Measurements from ENCODE around the gene YKT6.

Gene YKT6

GRCh38 chr7:44189286-44189992 lies 11.3 kb upstream of the YKT6 start, which contains the start of gene GCK:
GCK (minus strand) TSS chr7:44189439; CDS start chr7:44188953, 486 bp downstream.
- H3K27ac ChIP-seq (ENCODE audit: low read length), result no peak within 1 kb of the TSS
- no peaks in the 10 kb centered on the region for H3K9me3 ChIP-seq (ENCODE audit: insufficient read depth, low read length, severe bottlenecking)
- H3K4me2 ChIP-seq (ENCODE audit: insufficient read depth, low read length), result no peak within 1 kb of the TSS
- H3K4me3 ChIP-seq (ENCODE audit: low read depth in 1 of 2, low read length in 2 of 2), result no peak within 1 kb of the TSS
- H3K79me2 ChIP-seq (ENCODE audit: insufficient read depth, low read length), result no peaks in the 10 kb centered on the region
- H3K4me1 ChIP-seq (ENCODE audit: insufficient read depth, low read length), result no peaks in the 10 kb centered on the region
- DNase-seq (no peak), ATAC-seq (ENCODE audit: insufficient read depth, low read depth) (no peak)
- H2AFZ ChIP-seq (ENCODE audit: low read depth, low read length), result no peak within 1 kb of the TSS
- H4K20me1 ChIP-seq (ENCODE audit: insufficient read depth, low read length), result no peaks in the 10 kb centered on the region; the same call in 1 of the 2 replicates
- H3K36me3 ChIP-seq (ENCODE audit: insufficient read depth, low read length), result no peaks in the 10 kb centered on the region
- H3K27me3 ChIP-seq (ENCODE audit: insufficient read depth, low read length, poor library complexity), result no peaks in the 10 kb centered on the region
- TF ChIP-seq EZH2 (IDR thresholded peaks at IDR 0.05; ENCODE audit: borderline replicate concordance, low read depth, low read length, severe bottlenecking), result no peak
- H3K9ac ChIP-seq (ENCODE audit: low read depth, low read length), result no peak within 1 kb of the TSS

- Histone ChIP-seq H2AFZ (ENCODE audit: low read depth, low read length) (no peak overlapping the region), H3K79me2 (ENCODE audit: insufficient read depth, low read length) (no peaks in the 10 kb centered on the region), H3K36me3 (ENCODE audit: insufficient read depth, low read length) (no peaks in the 10 kb centered on the region), H3K9me3 (ENCODE audit: insufficient read depth, low read length, severe bottlenecking) (no peaks in the 10 kb centered on the region), H3K4me1 (ENCODE audit: insufficient read depth, low read length) (no peaks in the 10 kb centered on the region), H3K27ac (ENCODE audit: low read length) (no peak overlapping the region), H3K9ac (ENCODE audit: low read depth, low read length) (no peak overlapping the region), H3K4me3 (ENCODE audit: low read depth in 1 of 2, low read length in 2 of 2) (no peak overlapping the region), H3K27me3 (ENCODE audit: insufficient read depth, low read length, poor library complexity) (no peaks in the 10 kb centered on the region), H3K4me2 (ENCODE audit: insufficient read depth, low read length) (no peak overlapping the region), H4K20me1 (ENCODE audit: insufficient read depth, low read length) (no peaks in the 10 kb centered on the region; the same call in 1 of the 2 replicates)
- TF ChIP-seq CTCF (IDR thresholded peaks at IDR 0.05; ENCODE audit: borderline replicate concordance, extremely low read depth, low read length, poor library complexity, severe bottlenecking) (no peak), EZH2 (IDR thresholded peaks at IDR 0.05; ENCODE audit: borderline replicate concordance, low read depth, low read length, severe bottlenecking) (no peak)
- ATAC-seq (ENCODE audit: insufficient read depth, low read depth) (no peak), DNase-seq (no peak)
Measured at GRCh38 chr7:44189993-44190872, 10.5 kb upstream of the YKT6 start.

GRCh38 chr7:44191171-44191570 lies 9.6 kb upstream of the YKT6 start:
- TF ChIP-seq CTCF (IDR thresholded peaks at IDR 0.05; ENCODE audit: borderline replicate concordance, extremely low read depth, low read length, poor library complexity, severe bottlenecking) (no peak), EZH2 (IDR thresholded peaks at IDR 0.05; ENCODE audit: borderline replicate concordance, low read depth, low read length, severe bottlenecking) (no peak)
- H3K4me3 ChIP-seq (ENCODE audit: low read depth in 1 of 2, low read length in 2 of 2), result no peak overlapping the region
- H4K20me1 ChIP-seq (ENCODE audit: insufficient read depth, low read length), result no peaks in the 10 kb centered on the region; the same call in 1 of the 2 replicates
- no peaks in the 10 kb centered on the region for H3K79me2 ChIP-seq (ENCODE audit: insufficient read depth, low read length)
- H3K4me2 ChIP-seq (ENCODE audit: insufficient read depth, low read length), result no peak overlapping the region
- ATAC-seq (ENCODE audit: insufficient read depth, low read depth) (no peak), DNase-seq (no peak)
- H3K9ac ChIP-seq (ENCODE audit: low read depth, low read length), result no peak overlapping the region
- no peaks in the 10 kb centered on the region for H3K9me3 ChIP-seq (ENCODE audit: insufficient read depth, low read length, severe bottlenecking)
- peaks cover 6% of the 10 kb centered on the region for H3K4me1 ChIP-seq (ENCODE audit: insufficient read depth, low read length)
- H3K27me3 ChIP-seq (ENCODE audit: insufficient read depth, low read length, poor library complexity), result no peaks in the 10 kb centered on the region
- no peak overlapping the region for H3K27ac ChIP-seq (ENCODE audit: low read length)
- H3K36me3 ChIP-seq (ENCODE audit: insufficient read depth, low read length), result no peaks in the 10 kb centered on the region
- H2AFZ ChIP-seq (ENCODE audit: low read depth, low read length), result no peak overlapping the region

All from DND-41 (cell line).